CD14-positive monocyte (primary cell): ENCODE results near the gene CRTC2. TPM values are rescaled to one million over a fixed set of nuclear protein-coding genes. Genes with fewer than 3 reads are reported as not detected.

Experiments used
- DNase-seq, 3 donors: peaks; one replicate each; pipeline ENCODE4 v3.0.0-alpha.2; 2011 to 2022
- H2AFZ ChIP-seq: 2 replicates; pipeline ENCODE4 v1.6.0; 2012; ENCODE audit warnings: mild to moderate bottlenecking, low read depth, low read length, inconsistent platforms; ENCODE audit not compliant: insufficient read depth, poor library complexity, severe bottlenecking
- H3K27ac ChIP-seq, 2 donors: 1 replicate in 1 of 2; 2 replicates in 1 of 2; pipeline ENCODE4 v1.5.1; 2012 to 2013; ENCODE audit warnings: low read length in 2 of 2, control low read depth in 1 of 2, inconsistent platforms in 1 of 2, low read depth in 1 of 2, mild to moderate bottlenecking in 1 of 2
- H3K27me3 ChIP-seq, 2 donors: one replicate each; pipeline versions ENCODE4 v1.6.0 to v1.6.1; 2011 to 2013; ENCODE audit warnings: low read length in 2 of 2; ENCODE audit not compliant: control insufficient read depth in 2 of 2, insufficient read depth in 2 of 2
- H3K36me3 ChIP-seq, 2 donors: replicated peaks in 1 of 2; 1 replicate in 1 of 2; 2 replicates in 1 of 2; pipeline versions ENCODE4 v1.5.1 to v1.6.1; 2012 to 2013; ENCODE audit warnings: low read length in 2 of 2, control low read depth in 1 of 2, inconsistent platforms in 1 of 2, mild to moderate bottlenecking in 1 of 2; ENCODE audit not compliant: insufficient read depth in 2 of 2, control insufficient read depth in 1 of 2
- H3K4me1 ChIP-seq, 2 donors: 1 replicate in 1 of 2; 2 replicates in 1 of 2; pipeline versions ENCODE4 v1.5.1 to v1.6.1; 2012 to 2013; ENCODE audit warnings: low read length in 2 of 2, control low read depth in 1 of 2, inconsistent platforms in 1 of 2, mild to moderate bottlenecking in 1 of 2, moderate library complexity in 1 of 2; ENCODE audit not compliant: insufficient read depth in 2 of 2, control insufficient read depth in 1 of 2
- H3K4me2 ChIP-seq: replicated peaks from 2 replicates; pipeline ENCODE3; 2012; ENCODE audit warnings: low read length, moderate library complexity, mild to moderate bottlenecking; ENCODE audit not compliant: poor library complexity, severe bottlenecking; ENCODE audit errors: extremely low read depth
- H3K4me3 ChIP-seq, 3 experiments: fragments of 200-600 bp in 1 of 3; sonication (generic) in 1 of 3; replicated peaks in 1 of 3; 1 replicate in 2 of 3; 2 replicates in 1 of 3; pipeline ENCODE4 v1.5.1; 2011 to 2013; ENCODE audit warnings: low read length in 3 of 3, mild to moderate bottlenecking in 3 of 3, control low read depth in 2 of 3, low read depth in 2 of 3, inconsistent platforms in 1 of 3, moderate library complexity in 1 of 3
- H3K79me2 ChIP-seq: 2 replicates; pipeline ENCODE4 v1.6.0; 2012; ENCODE audit warnings: mild to moderate bottlenecking, control low read depth, inconsistent platforms, low read length, moderate library complexity; ENCODE audit not compliant: insufficient read depth
- H3K9ac ChIP-seq: 2 replicates; pipeline ENCODE4 v1.6.0; 2017; ENCODE audit warnings: low read length, mild to moderate bottlenecking; ENCODE audit not compliant: insufficient read depth, poor library complexity, severe bottlenecking
- H3K9me3 ChIP-seq, 2 donors: replicated peaks in 1 of 2; 1 replicate in 1 of 2; 2 replicates in 1 of 2; pipeline versions ENCODE4 v1.5.1 to v1.6.1; 2012 to 2013; ENCODE audit warnings: low read length in 2 of 2, control low read depth in 1 of 2; ENCODE audit not compliant: control insufficient read depth in 1 of 2, insufficient read depth in 1 of 2
- H4K20me1 ChIP-seq: 2 replicates; pipeline ENCODE4 v1.6.0; 2012; ENCODE audit warnings: mild to moderate bottlenecking, low read length, control low read depth, moderate library complexity; ENCODE audit not compliant: insufficient read depth
- H3K27ac Mint-ChIP-seq, 7 donors: one replicate each; pipeline ENCODE4 v1.8.0; 2020; ENCODE audit warnings: mild to moderate bottlenecking in 7 of 7, mixed read lengths in 7 of 7, moderate library complexity in 6 of 7, inconsistent platforms in 2 of 7
- H3K27me3 Mint-ChIP-seq, 3 donors: one replicate each; pipeline ENCODE4 v1.8.0; 2021 to 2022; ENCODE audit warnings: low read depth in 3 of 3, mild to moderate bottlenecking in 3 of 3, mixed read lengths in 3 of 3, moderate library complexity in 3 of 3, inconsistent platforms in 1 of 3
- H3K36me3 Mint-ChIP-seq, 2 donors: one replicate each; pipeline ENCODE4 v1.8.0; 2020; ENCODE audit warnings: mixed read lengths in 2 of 2, inconsistent platforms in 1 of 2, mild to moderate bottlenecking in 1 of 2
- H3K4me1 Mint-ChIP-seq: one replicate; pipeline ENCODE4 v1.8.0; 2020; ENCODE audit warnings: mild to moderate bottlenecking, mixed read lengths
- H3K4me3 Mint-ChIP-seq, 2 donors: one replicate each; pipeline ENCODE4 v1.8.0; 2020; ENCODE audit warnings: mild to moderate bottlenecking in 2 of 2, mixed read lengths in 2 of 2, moderate library complexity in 1 of 2
- H3K9me3 Mint-ChIP-seq, 7 donors: one replicate each; pipeline ENCODE4 v1.8.0; 2020 to 2022; ENCODE audit warnings: mixed read lengths in 7 of 7, mild to moderate bottlenecking in 6 of 7, moderate library complexity in 6 of 7, inconsistent platforms in 2 of 7
- CTCF ChIP-seq: fragments of 200-600 bp; IDR thresholded peaks from one replicate; pipeline ENCODE4 v1.8.0; 2022; ENCODE audit warnings: antibody characterized with exemption, mild to moderate bottlenecking
- WGBS: methylation state at CpG from one replicate; pipeline ENCODE4 v1.1.5; 2013; ENCODE audit warnings: missing lambda C conversion rate; ENCODE audit not compliant: insufficient coverage; 5-methylcytosine and 5-hydroxymethylcytosine counted together
- intact Hi-C, 2 donors: fragments of 100-400 bp; cut with micrococcal nuclease; formaldehyde crosslinking; loops; one replicate each; pipeline versions ENCODE4 v1.15.0 to v1.15.1; 2023
- polyA plus RNA-seq, 3 donors: library from polyadenylated mRNA; depleted of rRNA in 1 of 3; unstranded in 2 of 3; stranded (reverse) in 1 of 3; fragments of 300-500 nt in 2 of 3; fragments of >200 nt in 1 of 3; fragmentation: Illumina TruSeq in 2 of 3; gene quantifications; 1 replicate in 2 of 3; 2 replicates in 1 of 3; pipeline ENCODE4 v1.2.3, GENCODE V29; 2012 to 2021

The CRTC2 gene
- polyA plus RNA-seq, 3 donors: 13.7 to 86.0 (median 21.2) TPM

- TF ChIP-seq CTCF: no peak
- no peaks in the 10 kb centered on the region for H3K27me3 ChIP-seq
- H3K4me2 ChIP-seq: no peak overlapping the region
- 92% methylated on average over 2 of the region's 5 CpGs for WGBS
- H3K9ac ChIP-seq: no peak overlapping the region
- no peaks in the 10 kb centered on the region for H3K79me2 ChIP-seq
- Mint-ChIP-seq H3K36me3 (peaks cover 44 to 57% of the 10 kb centered on the region in 2 donors), H3K27me3 (peaks cover 0 to 5% (median 0%) of the 10 kb centered on the region in 3 donors), H3K9me3 (no peaks in the 10 kb centered on the region), H3K27ac (peak overlapping the region in 4 of 7 donors; percentile 40 to 68 (median 54)), H3K4me1 (peaks cover 11% of the 10 kb centered on the region), H3K4me3 (no peak overlapping the region)
- peaks cover 49 to 54% of the 10 kb centered on the region in 2 donors for H3K36me3 ChIP-seq
- no peaks in the 10 kb centered on the region for H3K9me3 ChIP-seq
- no peak overlapping the region for H3K27ac ChIP-seq
- intact Hi-C loops: no loop called here
- peaks cover 54% of the 10 kb centered on the region for H4K20me1 ChIP-seq
- peaks cover 0 to 2% of the 10 kb centered on the region in 2 donors for H3K4me1 ChIP-seq
- no peak for DNase-seq
- no peak overlapping the region for H2AFZ ChIP-seq
- no peak overlapping the region for H3K4me3 ChIP-seq
Observed at GRCh38 chr1:153929426-153929825, 29.0 kb downstream of the CRTC2 start.

DNA sequence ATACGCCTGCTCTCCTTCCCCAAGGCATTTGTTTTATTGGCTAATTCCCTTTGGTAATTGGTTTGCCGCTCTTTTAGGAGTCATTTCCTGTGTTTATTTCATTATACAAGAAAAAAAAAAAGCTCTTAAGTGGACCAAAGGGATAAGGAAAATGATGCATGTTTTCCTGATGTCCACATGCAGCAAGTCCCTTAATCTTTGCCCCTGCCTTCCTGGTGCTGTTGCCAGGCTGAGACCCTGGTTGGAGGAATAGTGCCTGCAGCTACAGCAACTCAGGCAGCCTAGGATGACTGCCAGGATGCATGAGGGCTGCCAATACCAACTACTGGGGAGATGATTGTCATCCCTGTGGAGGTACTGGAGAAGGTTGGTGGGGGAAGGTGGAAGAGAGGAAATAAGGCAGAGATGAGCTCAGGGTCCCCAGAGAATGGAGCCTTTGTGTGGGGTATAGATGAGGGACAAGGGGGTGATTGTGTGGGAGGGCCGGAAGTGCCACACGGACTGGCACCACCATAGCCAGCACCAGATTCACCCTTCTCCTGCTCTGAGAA lies 29.5 kb downstream of the CRTC2 start:
- Mint-ChIP-seq H3K27me3 (peaks cover 0 to 6% (median 0%) of the 10 kb centered on the region in 3 donors), H3K4me3 (no peak overlapping the region), H3K4me1 (peaks cover 14% of the 10 kb centered on the region), H3K9me3 (no peaks in the 10 kb centered on the region), H3K27ac (peak overlapping the region in 5 of 7 donors; percentile 26 to 68 (median 50)), H3K36me3 (peaks cover 39 to 51% of the 10 kb centered on the region in 2 donors)
- Histone ChIP-seq H4K20me1 (peaks cover 49% of the 10 kb centered on the region), H2AFZ (no peak overlapping the region), H3K79me2 (no peaks in the 10 kb centered on the region), H3K27me3 (no peaks in the 10 kb centered on the region), H3K9me3 (no peaks in the 10 kb centered on the region), H3K4me2 (no peak overlapping the region), H3K4me3 (no peak overlapping the region), H3K27ac (peak overlapping the region in 1 of 2 donors; percentile 14), H3K4me1 (peaks cover 4 to 8% of the 10 kb centered on the region in 2 donors), H3K9ac (no peak overlapping the region), H3K36me3 (peaks cover 44 to 49% of the 10 kb centered on the region in 2 donors)
- WGBS: no CpG with 5 or more reads among the region's 4 CpGs
- peak in 1 of 3 donors; percentile 2 for DNase-seq
- intact Hi-C loops: no loop called here
- no peak for TF ChIP-seq CTCF
